GM18520 (cell line): ENCODE measurements around the gene CYP46A1.

ENCODE experiments used
- ATAC-seq: cut with Tn5 transposase; IDR thresholded peaks from one replicate; pipeline ENCODE4 v1.9.1; 2021; ENCODE audit not compliant: unreplicated experiment

The CYP46A1 gene

DNA sequence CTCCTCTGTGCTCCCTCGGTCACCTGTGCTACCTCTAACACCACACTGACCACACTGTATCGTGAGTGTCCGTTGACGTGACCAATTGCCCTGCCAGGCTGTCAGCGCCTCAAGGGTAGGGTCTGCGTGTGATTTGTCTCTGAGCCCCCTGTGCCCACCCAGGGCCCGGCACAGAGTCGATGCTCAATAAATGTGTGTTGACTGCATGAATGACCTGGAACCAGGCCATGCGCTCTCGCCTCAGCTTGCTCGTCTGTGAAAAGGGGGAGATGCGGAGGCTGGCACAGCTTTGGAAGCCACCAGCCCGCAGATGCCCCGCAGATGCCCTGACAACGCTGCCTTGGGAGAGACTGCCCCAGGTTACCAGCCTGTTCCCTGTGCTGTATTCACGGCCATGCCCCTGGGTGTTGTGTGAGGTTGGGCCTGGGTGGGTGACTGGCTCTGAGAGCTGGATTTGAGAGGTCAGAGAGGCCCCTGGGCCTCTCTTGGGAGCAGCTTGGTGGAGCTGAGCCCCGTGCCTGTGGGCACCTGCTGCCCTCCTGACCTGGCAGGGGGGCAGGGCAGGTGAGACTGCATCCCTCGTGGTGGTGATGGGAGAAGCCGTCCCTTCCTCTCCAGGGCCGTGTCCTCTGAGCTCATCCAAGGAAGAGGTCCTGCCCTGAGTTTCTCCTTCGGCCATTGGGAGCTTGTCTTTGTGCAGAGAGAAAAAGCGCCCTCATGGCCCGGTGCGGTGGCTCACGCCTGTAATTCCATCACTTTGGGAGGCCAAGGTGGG is 43.2 kb downstream of the CYP46A1 start:
- ATAC-seq: no peak

DNA sequence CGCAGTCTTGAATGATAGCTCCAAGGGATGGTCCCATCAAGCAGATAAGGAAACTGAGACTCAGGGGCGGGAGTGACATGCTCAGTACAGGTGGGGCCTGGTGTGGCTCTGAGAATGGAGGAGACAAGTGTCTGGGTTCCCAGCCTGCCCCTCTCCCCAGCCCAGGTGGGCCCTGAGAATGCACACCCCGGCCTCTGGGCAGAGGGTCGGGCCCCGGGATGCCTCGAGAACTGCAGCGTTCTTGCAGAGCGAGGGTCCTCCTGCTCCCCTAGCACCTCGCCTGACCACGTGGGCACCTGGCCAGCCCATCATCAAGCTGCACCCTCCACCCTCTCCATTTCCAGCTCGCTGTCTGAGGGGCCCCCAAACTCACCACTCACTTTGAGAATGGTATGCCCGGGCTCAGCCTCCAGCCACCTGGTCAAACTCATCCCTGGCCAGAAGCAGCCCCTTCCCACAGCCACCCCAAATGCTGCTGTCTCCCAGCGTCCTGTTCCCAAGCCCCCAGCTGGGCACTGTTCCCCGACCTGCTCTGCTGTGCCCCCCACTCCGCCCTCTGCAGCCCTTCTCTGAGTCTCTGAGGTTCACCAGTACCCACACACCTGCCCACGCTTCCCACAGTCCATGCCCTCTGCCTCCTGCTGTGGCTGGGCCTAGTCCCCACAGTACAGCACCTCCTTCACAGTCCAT is 44.3 kb downstream of the CYP46A1 start:
- no peak for ATAC-seq

DNA sequence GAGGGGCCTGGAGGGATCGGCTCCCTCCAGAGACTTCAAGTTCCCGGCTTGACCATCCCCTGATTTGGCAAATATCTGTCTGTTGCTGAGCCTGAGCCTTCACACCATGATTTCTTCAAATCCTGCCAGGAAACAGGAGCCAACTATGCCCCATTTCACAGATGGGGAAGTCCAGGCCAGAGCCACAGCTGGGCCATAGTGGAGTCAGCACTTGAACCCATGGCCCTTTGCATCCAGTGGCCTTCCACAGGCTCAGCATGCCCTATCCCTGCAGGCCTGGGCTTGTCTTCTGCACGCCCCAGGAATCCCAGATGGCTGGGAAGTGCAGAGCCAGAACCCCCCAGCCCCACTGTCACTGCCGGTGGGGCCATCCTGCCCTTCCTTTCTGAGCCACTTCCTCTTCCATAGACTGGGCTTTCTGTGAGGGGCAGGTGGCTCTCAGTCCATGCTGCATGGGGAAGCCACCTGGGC is 44.9 kb downstream of the CYP46A1 start:
- no peak for ATAC-seq

DNA sequence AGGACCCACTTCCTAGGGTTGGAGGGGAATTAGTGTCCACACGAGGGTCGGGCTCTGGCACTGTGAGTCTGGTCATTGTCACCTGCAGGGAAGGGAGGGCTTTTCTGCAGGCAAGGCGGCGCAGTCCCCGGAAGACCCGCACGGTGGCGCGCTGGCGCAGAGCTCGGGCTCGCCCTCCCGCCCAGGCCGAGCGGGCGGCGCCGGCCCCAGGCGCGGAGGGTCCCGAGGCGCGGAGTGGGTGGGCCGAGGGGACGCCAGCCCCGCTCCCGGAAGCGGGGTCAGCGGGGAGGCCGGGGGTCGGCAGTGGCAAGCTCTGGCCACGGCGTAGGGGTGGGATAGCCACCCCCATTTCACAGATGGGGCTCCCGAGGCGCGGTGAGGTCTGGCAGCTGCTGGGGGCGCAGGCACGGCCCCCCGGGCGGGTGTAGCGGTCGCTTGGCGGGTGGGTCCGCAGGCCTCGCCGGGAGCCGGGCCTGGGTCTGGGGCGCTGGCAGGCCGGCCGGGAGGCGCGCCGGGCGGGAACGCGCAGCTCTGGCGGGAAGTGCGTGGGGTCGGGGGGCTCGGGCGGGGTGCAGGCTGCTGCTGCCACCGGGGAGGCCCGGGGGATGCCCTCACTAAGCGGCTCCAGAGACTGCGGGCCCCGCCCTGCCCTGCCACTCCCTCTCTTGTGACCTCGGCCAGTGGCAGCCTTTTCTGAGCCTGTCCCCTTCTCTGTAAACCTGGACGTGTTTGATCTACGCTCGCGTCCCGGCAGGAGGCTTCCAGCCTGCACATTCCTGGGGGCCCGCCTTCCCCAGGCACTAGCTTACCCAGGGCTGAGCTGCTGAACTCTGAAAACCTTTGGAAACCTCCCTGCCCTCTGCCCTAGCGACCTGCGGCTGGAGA is 46.1 kb downstream of the CYP46A1 start:
- ATAC-seq: no peak

DNA sequence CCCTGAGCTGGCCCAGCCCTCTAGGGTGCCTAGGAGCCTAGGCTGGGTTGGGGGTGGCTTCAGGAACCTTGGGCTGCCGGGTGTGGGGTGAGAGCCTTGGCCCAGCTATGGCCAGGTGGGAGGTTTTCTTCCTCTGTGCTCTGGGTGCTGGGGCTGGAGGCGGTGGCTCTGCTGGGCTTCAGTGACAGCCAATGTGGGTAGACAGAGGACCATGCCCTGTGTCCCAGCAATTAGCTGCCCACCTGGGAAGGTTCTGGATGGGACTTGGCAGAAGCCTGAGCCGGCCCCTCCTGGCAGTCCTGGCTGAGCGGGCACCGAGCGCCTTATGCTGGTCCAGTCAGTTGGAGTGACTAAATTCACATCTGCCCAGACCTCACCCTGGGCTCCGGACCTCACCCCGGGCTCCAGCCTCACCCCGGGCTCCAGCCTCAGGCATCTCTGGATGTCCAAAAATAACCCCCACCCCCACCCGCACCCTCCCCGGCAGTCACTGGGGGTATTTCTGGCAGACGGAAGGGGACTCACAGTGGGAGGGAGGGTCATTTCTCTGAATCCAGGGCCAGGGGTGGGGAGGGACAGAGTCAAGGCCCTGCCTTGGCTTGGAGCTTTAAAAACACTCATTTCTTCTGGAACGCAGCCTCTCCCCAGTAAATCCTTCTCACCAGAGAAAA is 46.9 kb downstream of the CYP46A1 start:
- no peak for ATAC-seq

DNA sequence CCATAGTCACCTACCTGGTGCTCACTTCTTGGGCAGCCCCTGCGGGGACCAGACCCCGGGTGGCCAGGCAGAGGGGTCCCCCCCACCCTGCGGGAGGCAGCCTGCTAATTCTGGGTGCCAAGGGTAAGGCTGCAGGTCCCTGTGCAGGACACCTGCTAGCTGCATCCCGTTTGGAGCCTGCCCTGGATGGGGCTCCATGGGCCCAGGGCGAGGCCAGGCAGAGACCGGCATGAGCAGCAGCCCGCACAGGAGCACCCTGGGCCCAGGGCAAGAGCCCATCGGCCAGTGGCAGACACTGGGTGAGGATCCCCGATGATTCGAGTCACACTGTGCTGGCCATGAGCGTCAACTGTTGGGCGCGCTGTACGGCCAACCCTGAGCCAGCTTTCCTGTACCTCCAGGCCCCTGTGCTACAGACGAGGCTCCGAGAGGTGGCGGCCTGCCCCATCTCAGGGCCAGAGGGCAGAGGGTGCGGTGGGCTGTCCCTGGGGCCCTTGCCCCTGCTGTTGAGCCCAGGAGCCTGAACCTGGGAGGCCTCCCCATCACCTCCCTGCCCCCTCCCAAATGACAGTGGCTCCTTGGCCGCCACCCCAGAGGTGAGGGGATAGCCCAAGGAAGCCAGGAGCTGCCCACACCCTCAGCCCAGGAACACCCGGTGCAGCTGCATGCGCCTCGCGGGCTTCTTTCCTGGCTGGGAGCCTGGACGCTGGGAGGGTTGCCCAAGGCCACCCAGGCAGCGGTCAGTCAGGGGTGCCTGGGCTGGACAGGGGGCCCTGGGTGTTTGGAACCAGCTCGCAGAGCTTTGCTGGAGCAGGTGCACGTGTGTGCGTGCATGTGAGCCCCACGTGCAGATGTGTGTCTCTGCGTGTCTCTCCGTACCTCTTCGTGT is 47.7 kb downstream of the CYP46A1 start:
- ATAC-seq: no peak

DNA sequence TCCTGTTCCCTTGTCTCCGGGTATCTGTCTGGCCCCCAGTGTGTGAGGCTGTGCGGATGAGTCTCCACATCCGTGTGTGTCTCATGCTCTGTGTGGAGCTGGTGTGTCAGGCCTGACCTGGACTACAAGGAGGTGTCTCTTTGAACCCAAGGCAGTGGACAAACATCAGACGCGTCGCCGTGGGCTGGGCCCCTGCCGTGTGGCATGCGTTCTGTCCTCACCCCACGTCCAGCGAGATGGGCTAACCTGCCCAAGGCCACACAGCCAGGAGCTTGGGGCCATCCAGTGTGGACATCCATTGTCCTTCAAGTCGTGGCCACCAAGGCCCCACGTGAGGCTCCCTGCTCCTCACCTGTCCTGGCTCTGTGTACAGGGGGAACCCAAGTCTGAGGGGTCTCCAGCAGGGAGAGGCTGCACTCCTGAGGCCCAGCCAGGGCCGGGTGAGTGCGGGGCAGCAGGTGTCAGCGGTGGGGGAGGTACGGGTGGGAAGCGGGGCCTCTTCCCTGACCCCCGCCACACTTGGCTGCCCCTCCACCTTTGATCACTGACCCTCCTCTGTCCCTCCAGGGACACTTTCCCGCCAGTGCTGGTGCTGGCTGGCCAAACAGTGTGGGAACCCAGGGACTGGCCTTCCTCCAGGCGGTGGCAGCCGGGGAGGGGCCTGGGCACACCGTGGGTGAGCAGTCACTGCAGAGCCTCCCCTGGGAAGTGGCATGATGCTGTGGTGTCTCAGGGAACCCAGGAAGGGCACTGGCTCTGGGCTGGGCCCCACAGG is 48.5 kb downstream of the CYP46A1 start:
- ATAC-seq: no peak

DNA sequence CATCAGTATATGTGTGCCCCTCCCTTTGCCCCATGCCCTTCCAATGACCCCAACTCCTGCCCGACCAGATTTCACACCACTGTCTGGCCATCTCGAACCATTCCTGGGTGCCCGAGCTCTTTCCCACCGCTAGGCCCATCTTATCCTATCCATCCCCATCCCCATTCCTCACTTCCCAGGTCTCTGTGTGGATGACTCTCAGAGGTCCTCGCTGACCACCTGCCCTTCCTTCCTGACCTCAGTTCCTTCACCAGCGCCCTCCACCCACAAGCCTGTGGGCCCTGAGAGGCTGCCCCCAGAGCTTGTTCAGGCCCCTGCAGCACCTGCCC is 49.1 kb downstream of the CYP46A1 start:
- ATAC-seq: no peak

DNA sequence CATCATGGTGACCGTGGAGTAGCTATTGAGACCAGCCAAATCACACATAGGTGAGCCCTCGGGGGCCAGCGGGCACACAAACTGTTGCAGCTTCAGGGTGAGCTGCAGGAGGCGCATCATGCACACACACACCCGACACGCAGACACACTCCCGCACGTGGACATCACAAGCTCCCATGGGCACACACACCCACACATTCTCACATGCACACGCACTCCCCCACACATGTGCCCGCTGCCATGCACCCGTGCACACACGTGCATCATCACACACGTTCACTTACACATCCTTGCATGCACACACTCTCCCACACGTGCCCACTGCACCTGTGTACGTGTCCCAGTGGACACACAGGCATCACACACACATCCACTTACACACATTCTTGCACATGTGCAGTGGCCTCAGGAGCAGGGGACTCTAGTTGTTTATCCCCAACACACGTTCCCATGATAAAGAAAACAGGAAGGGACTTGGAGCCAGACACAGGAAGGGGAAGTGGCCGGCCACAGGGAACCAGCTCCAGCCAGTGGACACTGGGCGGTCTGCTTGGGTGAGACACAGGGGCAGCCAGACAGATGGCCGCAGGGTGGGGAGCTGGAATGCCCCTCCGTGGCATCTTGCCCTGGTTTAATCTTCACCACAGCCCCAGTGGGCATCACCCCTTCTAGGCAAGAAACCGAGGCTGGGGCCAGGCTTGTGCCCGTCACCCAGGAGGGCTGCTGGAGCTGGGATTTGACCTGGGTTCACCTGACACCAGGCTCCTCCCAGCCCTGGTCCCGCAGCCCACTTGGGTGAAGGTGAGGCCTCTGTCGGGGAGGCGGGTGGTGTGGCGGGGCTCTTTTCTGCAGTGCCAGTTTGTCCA is 49.7 kb downstream of the CYP46A1 start:
- no peak for ATAC-seq

DNA sequence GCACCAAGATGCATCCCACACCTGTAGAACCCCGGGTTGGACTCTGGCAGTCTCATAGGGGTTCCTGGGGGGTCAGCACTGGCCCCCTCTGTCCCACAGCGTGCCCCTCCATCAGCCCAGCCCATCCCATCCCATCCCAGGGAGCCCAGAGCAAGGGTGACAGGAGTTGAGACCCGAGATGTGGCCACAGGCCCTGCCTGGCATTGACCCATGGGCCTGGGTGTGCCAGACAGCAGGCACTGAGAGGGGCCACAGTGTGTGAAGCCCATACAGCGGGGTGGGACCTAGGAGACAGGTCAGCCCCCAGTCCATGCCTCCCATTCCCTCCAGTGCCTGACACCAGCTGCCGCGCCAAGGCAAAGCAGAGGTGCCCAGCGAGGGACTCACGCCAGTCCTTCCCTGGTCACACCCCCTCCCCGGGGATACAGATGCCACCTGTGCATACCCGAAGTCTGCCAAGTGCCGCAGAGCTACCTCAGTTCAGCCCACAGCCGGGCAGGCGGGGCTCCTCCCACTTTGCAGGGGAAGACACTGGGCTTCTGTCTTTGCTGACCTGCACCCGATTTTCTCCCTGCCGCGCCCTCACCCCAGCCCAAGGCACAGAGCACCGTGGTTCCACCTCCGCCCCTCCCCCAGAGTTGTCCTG is 50.4 kb downstream of the CYP46A1 start:
- no peak for ATAC-seq

DNA sequence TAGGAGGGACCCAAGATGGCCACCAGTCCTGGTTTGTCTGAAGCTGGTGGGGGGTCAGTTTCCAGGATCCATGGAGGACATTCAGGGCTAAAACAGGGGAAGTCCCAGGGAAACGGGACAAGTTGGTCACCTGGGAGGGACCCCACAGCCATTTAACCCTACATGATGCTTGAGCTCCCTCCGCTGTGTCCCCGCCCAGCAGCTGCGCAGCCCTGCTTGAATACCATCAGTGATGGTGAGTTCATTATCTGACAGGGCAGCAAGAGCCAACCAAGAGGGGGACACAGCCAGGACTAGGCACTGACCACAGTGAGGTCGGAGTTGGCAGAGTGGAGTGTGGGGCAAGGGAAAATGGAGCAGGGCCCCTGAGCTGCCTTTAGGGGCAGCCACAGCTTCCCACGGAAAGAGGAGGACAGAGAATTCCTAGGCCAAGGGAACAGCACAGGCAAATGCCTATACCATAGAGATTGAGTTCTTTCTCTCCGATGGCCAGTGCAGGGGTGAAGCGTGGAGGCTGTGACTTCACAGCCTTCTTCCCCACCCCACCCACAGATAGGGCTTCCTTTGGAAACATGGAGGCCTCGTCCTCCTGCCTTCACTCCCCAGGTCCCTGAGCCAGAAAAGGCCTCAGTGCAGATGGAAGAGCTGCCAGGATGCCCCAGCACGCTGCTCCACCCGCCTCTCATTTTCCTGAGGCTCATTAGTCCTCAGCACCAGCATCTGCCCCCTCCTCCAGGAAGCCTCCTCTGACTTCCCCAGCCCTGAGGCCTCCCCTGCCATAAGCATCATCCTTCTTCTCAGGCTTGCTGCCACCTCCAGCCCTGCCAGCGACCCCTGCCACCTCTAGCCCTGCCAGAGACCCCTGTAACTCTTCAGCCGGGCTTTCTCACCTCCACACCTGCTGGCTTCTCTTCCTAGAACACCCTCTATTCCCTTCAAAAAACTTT is 51.4 kb downstream of the CYP46A1 start:
- no peak for ATAC-seq

DNA sequence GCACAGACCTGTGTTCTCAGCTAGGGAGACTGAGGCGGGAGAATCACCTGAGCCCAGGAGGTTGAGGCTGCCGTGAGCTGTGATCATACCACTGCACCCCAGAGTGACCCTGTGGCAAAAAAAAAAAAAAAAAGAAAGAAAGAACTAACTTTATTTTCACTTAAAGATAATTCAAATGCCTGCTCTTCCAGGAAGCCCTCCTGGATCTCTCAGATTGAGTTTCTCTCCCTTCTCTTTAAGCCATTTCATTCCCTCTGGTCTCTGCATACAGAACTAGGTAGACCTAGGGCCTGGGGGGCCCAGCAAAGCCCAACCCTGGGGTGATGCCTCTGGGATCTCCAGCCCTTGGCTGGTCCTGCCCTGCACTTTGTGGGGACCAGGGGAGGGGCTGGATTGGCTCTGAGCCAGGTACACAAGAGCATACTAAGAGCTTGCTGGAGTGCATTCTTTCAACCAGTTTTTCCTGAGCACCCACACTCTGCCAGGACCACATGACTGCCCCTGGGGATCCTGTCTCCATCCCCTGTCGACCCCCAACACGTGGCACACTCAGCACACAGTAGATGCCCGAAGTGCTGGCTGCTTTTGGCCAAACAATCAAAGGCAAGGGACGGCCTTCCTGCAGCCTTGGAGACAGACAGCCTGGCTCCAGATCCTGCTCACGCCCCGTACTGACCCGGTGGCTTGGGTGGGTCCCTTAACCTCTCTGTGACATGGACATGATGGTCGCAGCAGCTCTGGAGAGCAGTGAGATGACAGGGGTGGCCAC is 52.7 kb downstream of the CYP46A1 start:
- ATAC-seq: no peak

DNA sequence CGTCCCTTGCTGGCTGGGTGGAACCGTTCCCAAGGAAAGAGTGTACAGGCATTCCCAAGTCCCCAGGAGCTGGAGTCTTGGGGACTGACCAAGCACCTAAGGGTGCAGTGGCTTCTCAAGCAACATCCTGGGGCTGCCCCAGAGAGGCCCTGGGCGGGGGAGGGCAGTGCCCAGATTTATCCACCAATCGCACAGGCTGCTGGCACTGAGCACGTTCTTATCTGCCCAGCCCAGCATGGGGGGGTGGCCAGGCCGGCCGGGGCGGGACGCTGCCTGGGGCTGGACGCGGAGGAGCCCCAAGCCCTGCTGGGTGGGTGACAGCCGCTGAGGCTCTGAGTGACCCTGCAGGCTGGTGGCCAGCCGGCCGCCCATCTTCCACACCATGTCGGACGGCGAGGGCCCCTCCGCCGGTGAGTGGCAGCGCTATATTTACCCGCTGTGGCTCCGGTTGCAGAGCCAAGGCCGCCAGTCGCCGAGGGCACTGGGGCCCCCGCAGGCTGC is 53.4 kb downstream of the CYP46A1 start:
- no peak for ATAC-seq

DNA sequence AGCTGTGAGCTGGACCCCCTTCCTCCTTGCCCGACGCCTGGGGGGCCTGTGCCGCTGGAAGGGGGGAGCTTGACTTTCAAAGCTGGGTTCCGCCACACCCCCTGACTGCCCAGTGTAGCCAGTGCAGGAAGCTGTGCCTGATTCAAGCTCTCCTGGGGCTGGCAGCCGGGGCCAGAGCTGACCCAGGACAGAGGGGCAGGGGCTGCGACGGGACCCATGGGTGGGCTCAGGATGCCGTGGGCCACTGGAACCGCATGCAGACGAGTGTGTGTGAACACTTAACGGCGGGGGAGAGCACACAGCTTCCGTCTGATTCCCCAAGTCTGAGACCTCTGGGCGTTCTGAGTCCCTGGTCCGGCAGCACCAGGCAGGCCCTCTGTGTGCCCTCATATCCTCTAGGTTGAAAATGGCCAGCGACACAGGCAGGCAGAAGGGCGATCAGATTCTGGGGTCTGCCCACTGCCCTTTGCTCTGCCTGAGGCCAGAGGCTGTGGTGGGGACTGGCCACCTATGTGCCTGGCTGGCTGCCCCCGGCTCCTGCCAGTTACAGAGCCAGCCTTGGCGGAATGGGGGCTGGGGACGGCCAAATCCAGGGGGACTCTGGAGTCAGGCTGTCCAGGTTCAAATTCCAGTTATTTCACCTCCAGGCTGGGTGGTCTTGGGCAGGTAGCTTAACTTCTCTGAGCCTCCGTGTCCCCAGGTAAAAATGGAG is 54.0 kb downstream of the CYP46A1 start:
- no peak for ATAC-seq

DNA sequence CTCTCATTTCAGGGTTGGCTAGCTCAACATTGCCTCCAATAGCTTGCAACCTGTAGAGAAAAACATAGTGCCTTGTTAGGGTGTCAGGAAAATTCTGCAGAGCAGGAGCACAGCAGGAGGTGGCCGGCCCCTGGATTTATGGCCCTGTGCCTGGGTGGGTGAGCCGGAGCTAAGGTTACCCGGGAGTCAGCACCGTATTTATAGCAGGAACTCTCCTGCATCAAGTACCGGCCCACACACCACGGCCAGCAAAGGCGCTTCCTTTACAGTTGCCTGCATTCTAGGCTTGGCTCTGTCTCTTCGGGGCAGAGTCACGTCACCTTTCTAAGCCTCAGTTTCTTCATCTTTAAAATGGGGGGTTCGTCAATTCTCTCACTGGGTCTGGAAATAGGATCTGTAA is 56.3 kb downstream of the CYP46A1 start:
- ATAC-seq: no peak
